RWPE1 (cell line): Measurements from ENCODE around the gene SUCNR1.
A peak's percentile ranks its signal among the peaks of the same experiment; 100 is the strongest.

ENCODE experiments used
- CTCF ChIA-PET: fragments of 350-600 bp; sonication (Branson Sonifier 250); formaldehyde crosslinking; extraction: SDS; loops from one replicate; lab custom pipeline; 2021; lab: Yijun Ruan, JAX
- POLR2A ChIA-PET: fragments of 400-600 bp; formaldehyde crosslinking; extraction: SDS; loops from one replicate; lab custom pipeline; 2020; ENCODE audit warnings: antibody characterized with exemption; ENCODE audit not compliant: low non-redundant PET; lab: Yijun Ruan, JAX
- DNase-seq: peaks from one replicate; pipeline ENCODE4 v3.0.0; 2012; ENCODE audit warnings: low spot score
- H3K27ac ChIP-seq: fragments of 450-650 bp; 2 replicates; pipeline ENCODE4 v1.5.1; 2017
- TF ChIP-seq, protein P1 (sequence below): fragments of 450-650 bp; conservative IDR thresholded peaks from 2 replicates; pipeline ENCODE4 v1.5.1; 2017; ENCODE audit warnings: low read depth, mild to moderate bottlenecking

The SUCNR1 gene

DNA sequence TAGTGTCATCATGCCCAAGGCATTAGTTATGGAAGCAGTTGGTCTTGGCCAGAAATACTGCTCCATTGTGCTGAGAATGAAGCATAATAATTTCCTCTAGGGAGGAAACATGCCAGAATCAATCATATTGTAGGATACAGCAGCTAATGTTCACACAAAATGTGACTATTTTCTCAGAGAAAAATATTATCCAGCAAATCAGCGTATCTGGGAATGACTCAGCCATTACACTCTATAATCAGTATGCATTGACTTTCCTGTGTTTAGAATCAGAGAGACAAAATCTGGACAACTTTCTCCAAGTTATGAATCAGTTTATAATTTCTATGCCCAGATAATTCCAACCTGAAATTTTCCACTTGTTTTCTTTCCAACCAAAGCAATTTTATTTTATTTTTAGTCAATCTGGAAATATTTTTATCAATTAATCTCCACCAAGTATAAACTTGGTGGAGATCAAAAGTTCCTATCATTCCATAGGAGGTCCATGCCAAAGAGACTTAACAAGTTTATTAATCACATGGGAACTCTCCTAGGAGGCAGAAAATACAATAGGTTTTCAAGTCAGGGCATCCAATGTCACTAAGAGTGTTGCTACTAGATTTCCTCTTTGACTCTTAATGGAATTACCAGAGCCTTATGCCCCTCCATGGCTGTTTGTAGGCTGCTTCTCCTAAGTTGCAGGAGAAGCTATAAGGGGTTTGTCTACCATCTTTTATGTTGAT lies 36.4 kb downstream of the SUCNR1 start:
- POLR2A ChIA-PET, result no interaction called here
- TF ChIP-seq, protein P1, sequence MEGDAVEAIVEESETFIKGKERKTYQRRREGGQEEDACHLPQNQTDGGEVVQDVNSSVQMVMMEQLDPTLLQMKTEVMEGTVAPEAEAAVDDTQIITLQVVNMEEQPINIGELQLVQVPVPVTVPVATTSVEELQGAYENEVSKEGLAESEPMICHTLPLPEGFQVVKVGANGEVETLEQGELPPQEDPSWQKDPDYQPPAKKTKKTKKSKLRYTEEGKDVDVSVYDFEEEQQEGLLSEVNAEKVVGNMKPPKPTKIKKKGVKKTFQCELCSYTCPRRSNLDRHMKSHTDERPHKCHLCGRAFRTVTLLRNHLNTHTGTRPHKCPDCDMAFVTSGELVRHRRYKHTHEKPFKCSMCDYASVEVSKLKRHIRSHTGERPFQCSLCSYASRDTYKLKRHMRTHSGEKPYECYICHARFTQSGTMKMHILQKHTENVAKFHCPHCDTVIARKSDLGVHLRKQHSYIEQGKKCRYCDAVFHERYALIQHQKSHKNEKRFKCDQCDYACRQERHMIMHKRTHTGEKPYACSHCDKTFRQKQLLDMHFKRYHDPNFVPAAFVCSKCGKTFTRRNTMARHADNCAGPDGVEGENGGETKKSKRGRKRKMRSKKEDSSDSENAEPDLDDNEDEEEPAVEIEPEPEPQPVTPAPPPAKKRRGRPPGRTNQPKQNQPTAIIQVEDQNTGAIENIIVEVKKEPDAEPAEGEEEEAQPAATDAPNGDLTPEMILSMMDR, result no peak
- no peak for DNase-seq
- CTCF ChIA-PET, result no interaction called here
- no peak overlapping the region for H3K27ac ChIP-seq

DNA sequence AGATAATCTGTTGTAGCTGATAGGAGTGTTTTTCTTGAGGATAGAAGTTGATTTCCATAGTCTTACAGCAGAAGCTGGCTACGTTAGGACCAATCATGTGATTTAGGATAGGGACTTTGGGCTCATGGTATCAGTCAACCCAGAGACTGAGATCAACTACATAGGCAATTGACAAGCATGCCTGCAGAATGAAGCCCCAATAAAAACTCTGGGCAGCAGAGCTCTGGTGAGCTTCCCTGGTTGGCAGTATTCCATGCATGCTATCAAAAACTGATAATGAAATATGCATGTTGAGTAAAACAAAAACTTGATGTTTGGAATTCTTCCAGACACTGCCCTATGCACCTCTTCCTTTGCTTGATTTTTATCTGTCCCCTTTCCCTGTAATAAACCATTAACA lies 38.0 kb downstream of the SUCNR1 start:
- TF ChIP-seq, protein P1, result no peak
- no peak overlapping the region for H3K27ac ChIP-seq
- DNase-seq, result no peak
- ChIA-PET POLR2A (no interaction called here), CTCF (interaction anchor here (0.6 kb wide), 1 partner anchor 1024 kb away, joined by 3 read pairs; no protein-coding TSS in a partner anchor)

DNA sequence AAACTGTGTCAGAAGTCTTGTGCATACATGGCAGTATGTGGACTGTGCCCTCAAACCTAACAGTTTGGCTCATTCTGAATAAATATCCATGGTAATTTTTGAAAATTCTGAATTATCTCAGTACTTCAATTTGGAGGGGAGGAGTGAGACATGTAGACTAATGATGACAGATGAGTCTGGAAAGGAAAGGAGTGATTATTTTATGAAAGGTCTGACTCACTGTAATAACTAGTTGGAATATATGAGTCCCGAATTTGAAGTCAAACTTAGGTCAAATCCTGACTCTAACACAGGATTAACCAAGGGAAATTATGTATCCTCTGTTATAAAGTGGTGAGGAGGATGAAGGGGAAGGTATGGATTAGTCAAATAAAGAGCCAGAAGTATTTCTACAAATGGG lies 38.6 kb downstream of the SUCNR1 start:
- H3K27ac ChIP-seq, result no peak overlapping the region
- CTCF ChIA-PET, result no interaction called here
- no peak for DNase-seq
- TF ChIP-seq, protein P1, result no peak
- POLR2A ChIA-PET, result no interaction called here

DNA sequence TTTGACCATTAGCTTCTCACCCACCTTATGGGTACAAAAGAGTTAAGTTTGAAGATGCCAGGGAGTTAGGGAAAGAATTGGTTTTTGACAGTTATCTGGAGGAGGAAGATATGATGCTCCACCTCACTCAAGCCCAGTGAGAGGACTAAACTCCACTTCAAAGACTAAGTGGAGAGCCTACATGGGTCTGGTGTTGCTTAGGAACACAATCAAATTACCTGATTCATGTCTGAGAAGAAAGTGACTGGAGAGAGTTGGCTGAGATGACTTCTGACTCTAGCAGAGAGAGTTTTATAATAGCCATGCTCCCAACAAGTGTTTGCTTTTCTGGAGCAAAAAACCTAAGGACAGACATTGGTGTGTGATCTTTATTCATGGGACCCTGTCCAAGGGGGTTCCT lies 43.3 kb downstream of the SUCNR1 start:
- DNase-seq, result no peak
- ChIA-PET POLR2A (no interaction called here), CTCF (no interaction called here)
- TF ChIP-seq, protein P1, result no peak
- H3K27ac ChIP-seq, result no peak overlapping the region

DNA sequence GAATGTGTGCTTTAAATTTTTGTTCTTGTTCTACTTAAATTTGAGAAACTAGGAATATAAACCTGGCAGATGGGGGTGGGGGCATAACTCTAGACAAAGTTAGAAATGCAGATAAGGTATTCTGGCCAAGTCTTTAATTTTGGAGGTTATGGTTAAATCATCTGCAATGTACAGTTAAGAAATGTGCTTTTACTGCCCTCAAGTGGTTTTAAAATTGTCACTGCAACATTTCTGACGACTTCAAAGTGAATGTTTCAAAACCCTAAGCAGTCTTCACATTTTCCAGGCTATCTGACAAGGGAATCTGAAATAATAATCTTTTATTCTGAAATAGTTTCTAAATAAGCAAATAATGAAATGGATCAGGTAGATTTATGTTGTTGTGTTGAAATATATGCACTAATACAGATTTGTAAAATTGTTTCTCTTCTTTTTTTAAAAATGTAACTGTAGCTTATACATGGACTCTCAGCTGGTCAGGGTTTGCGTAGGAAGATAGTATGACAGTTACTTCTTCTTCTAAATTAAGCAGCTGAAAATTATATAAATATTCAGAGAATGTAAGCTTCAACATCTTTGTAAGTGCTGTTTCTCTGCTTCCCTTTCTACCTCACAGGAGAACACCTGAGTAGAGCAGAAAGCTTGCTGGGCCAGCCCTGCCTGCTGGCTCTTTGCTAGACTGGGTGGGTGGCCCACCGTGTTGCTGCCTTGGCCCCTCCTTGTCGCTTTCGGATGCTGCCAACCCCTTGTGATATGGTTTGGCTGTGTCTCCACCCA lies 45.0 kb downstream of the SUCNR1 start:
- POLR2A ChIA-PET, result no interaction called here
- CTCF ChIA-PET, result interaction anchor here (0.5 to 0.8 kb wide), 6 partner anchors 26 to 831 kb away, joined by 3 read pairs; no protein-coding TSS in a partner anchor
- peak overlapping the region; percentile 71 for H3K27ac ChIP-seq
- TF ChIP-seq, protein P1, result peak; percentile 72
- peak; percentile 31 for DNase-seq

DNA sequence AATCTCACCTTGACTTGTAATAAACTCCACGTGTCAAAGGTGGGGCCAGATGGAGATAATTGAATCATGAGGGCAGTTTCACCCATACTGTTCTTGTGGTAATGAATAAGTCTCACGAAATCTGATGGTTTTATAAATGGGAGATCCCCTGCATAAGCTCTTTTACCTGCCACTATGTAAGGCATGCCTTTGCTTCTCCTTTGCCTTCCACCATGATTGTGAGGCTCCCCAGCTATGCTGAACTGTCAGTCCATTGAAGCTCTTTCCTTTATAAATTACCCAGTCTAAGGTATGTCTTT lies 45.5 kb downstream of the SUCNR1 start:
- CTCF ChIA-PET, result interaction anchor here (0.6 to 0.8 kb wide), 5 partner anchors 26 to 830 kb away, joined by 3 read pairs; no protein-coding TSS in a partner anchor
- POLR2A ChIA-PET, result no interaction called here
- no peak for DNase-seq
- TF ChIP-seq, protein P1, result no peak
- peak overlapping the region; percentile 71 for H3K27ac ChIP-seq
